ENCODE data around the gene PRPH.

PRPH gene

GRCh38 chr12:49346659-49347310 lies 51.8 kb downstream of the PRPH start, which contains the start of gene DNAJC22:
TSS of gene DNAJC22 (plus strand) at chr12:49346888. CDS start at chr12:49348873, 1,985 bp downstream.
- H3K4me3 ChIP-seq (replicated peaks in 1 of 2; ENCODE audit: low read depth in 2 of 2, low read length in 2 of 2) = peak within 1 kb of the TSS; percentile 39 to 42
- TF ChIP-seq CTCF (IDR thresholded peaks at IDR 0.05; ENCODE audit: low read depth, low read length) = no peak
- peak in 1 of 2 donors; percentile 27 for DNase-seq (ENCODE audit: low read depth in 2 of 2)

- TF ChIP-seq CTCF (IDR thresholded peaks at IDR 0.05; ENCODE audit: low read depth, low read length) = peak; percentile 84
- peak; percentile 83 to 92 for DNase-seq (ENCODE audit: low read depth in 2 of 2)
- H3K4me3 ChIP-seq (replicated peaks in 1 of 2; ENCODE audit: low read depth in 2 of 2, low read length in 2 of 2) = peak overlapping the region; percentile 28 to 38
Measured at GRCh38 chr12:49347311-49348193, 52.6 kb downstream of the PRPH start.
